Activated naive CD4-positive, alpha-beta T cell treated with anti-CD3 and anti-CD28 coated beads, Interleukin-2, amount 50 U/mL, for 16 hours (primary cell): ENCODE measurements around the gene LRRC1.
"Not testable (repeated sequence)": the region's sequence is repeated elsewhere in the genome, so short reads cannot be mapped to it uniquely, and the experiment has no call there.

Experiments
- DNase-seq: peaks from one replicate; pipeline ENCODE4 v3.0.0-alpha.2; 2020

The LRRC1 gene

GRCh38 chr6:53793318-53794136, 1.3 kb upstream of the LRRC1 start:
- peak; percentile 37 for DNase-seq

GRCh38 chr6:53794137-53794719, 577 bp upstream of the LRRC1 start:
- peak; percentile 49 for DNase-seq

GRCh38 chr6:53795340-53795701, 516 bp downstream of the LRRC1 start:
- DNase-seq = no peak

GRCh38 chr6:53795702-53796450, 1.1 kb downstream of the LRRC1 start:
- peak; percentile 14 for DNase-seq

- DNase-seq = no peak
Observed at GRCh38 chr6:53796451-53796780, 1.6 kb downstream of the LRRC1 start.

- DNase-seq = no peak
Observed at GRCh38 chr6:53796791-53797190, 2.0 kb downstream of the LRRC1 start.

GRCh38 chr6:53797304-53797703, 2.5 kb downstream of the LRRC1 start:
- no peak for DNase-seq

- DNase-seq = no peak
Observed at GRCh38 chr6:53799340-53799739, 4.5 kb downstream of the LRRC1 start.

- no peak for DNase-seq
Observed at GRCh38 chr6:53801022-53801421, 6.2 kb downstream of the LRRC1 start.

GRCh38 chr6:53802582-53802981, 7.8 kb downstream of the LRRC1 start:
- DNase-seq = no peak

GRCh38 chr6:53803081-53803860, 8.5 kb downstream of the LRRC1 start:
- no peak for DNase-seq

- no peak for DNase-seq
Observed at GRCh38 chr6:53805016-53805415, 10.2 kb downstream of the LRRC1 start.

GRCh38 chr6:53805725-53806124, 10.9 kb downstream of the LRRC1 start:
- no peak for DNase-seq

GRCh38 chr6:53807606-53808005, 12.8 kb downstream of the LRRC1 start:
- not testable (repeated sequence) for DNase-seq

GRCh38 chr6:53808302-53808881, 13.6 kb downstream of the LRRC1 start:
- DNase-seq = no peak

- no peak for DNase-seq
Observed at GRCh38 chr6:53809691-53810090, 14.9 kb downstream of the LRRC1 start.

GRCh38 chr6:53811082-53811481, 16.3 kb downstream of the LRRC1 start:
- no peak for DNase-seq

- no peak for DNase-seq
Observed at GRCh38 chr6:53811746-53812145, 16.9 kb downstream of the LRRC1 start.

- no peak for DNase-seq
Observed at GRCh38 chr6:53813096-53813495, 18.3 kb downstream of the LRRC1 start.

GRCh38 chr6:53813801-53814200, 19.0 kb downstream of the LRRC1 start:
- no peak for DNase-seq

- no peak for DNase-seq
Observed at GRCh38 chr6:53814353-53814752, 19.5 kb downstream of the LRRC1 start.

GRCh38 chr6:53815381-53816119, 20.7 kb downstream of the LRRC1 start:
- no peak for DNase-seq
